ENCODE measurements around the gene GNAQ.
"Not testable (repeated sequence)": the region's sequence is repeated elsewhere in the genome, so short reads cannot be mapped to it uniquely, and the experiment has no call there.

Gene GNAQ

DNA sequence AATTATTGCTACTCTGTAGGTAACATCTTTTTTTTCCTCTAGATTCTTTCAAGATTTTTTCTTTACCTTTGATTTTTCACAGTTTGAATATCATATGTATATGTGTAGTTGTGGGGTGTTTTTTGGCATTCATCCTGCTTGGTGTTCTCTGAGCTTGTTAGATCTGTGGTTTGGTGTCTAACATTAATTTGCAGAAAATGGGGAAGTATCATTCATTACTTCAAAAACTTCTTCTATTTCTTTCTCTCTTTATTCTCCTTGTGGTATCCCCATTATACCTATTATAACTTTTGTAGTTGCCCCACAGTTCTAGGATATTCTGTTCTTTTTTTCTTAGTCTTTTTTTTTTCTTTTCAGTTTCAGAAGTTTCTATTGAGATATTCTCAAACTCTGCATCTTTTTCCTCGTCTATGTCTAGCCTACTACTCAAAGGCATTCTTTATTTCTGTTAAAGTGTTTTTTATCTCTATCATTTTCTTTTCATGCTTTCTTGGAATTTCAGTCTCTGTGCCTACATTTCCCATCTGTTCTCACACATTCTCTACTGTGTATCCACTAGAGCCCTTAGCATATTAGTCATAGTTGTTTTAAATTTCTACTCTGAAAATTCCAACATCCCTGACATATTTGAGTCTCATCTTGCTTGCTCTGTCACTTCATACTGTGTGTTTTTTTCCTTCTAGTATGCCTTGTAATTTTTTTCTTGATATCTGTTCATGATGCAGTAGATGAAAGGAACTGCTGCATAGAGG, 323.4 kb downstream of the GNAQ start:
- H3K4me1 ChIP-seq (ENCODE audit: control insufficient read depth, insufficient read depth, low read depth, low read length), result peaks cover 4% of the 10 kb centered on the region
- H3K9me3 ChIP-seq (ENCODE audit: control insufficient read depth, low read length), result peaks cover 12% of the 10 kb centered on the region

GRCh38 chr9:77707383-77708063, 324.1 kb downstream of the GNAQ start:
- H3K9me3 ChIP-seq (ENCODE audit: control insufficient read depth, low read length), result peaks cover 12% of the 10 kb centered on the region
- H2BK12ac ChIP-seq (ENCODE audit: low read length in 2 of 2), result no peak overlapping the region
- no peaks in the 10 kb centered on the region for H3K79me1 ChIP-seq (replicated peaks; ENCODE audit: low read length, poor library complexity, severe bottlenecking)
- no peak overlapping the region for H3K23ac ChIP-seq (ENCODE audit: low read length in 2 of 2)
- no peak overlapping the region for H3K14ac ChIP-seq (ENCODE audit: low read length in 2 of 2)
- H4K8ac ChIP-seq (ENCODE audit: low read length), result no peak overlapping the region
- no peak overlapping the region for H3K4me2 ChIP-seq (ENCODE audit: low read length, poor library complexity, severe bottlenecking)
- peak overlapping the region; percentile 45 for H3K9ac ChIP-seq (ENCODE audit: low read length)
- no peak overlapping the region for H2BK15ac ChIP-seq (ENCODE audit: low read depth, poor library complexity, severe bottlenecking)
- H2AFZ ChIP-seq (ENCODE audit: low read depth, low read length), result no peak overlapping the region
- peak; percentile 92 for DNase-seq
- H2AK5ac ChIP-seq (ENCODE audit: low read length, severe bottlenecking), result peak overlapping the region; percentile 10
- H2BK120ac ChIP-seq (ENCODE audit: low read depth, low read length), result no peak overlapping the region
- H3K27ac ChIP-seq (ENCODE audit: low read length, poor library complexity, severe bottlenecking), result peak overlapping the region; percentile 97
- no peak overlapping the region for H4K91ac ChIP-seq (ENCODE audit: low read length)
- no peak overlapping the region for H3K4me3 ChIP-seq (ENCODE audit: insufficient read depth in 1 of 2, low read depth in 1 of 2, low read length in 2 of 2)
- H3K18ac ChIP-seq (ENCODE audit: low read depth in 1 of 2, low read length in 2 of 2), result no peak overlapping the region
- no peaks in the 10 kb centered on the region for H3K27me3 ChIP-seq (ENCODE audit: control insufficient read depth in 1 of 2, insufficient read depth in 1 of 2, low read length in 2 of 2)
- H3K36me3 ChIP-seq (ENCODE audit: control insufficient read depth in 1 of 2, insufficient read depth in 2 of 2, low read depth in 1 of 2, low read length in 2 of 2), result no peaks in the 10 kb centered on the region
- WGBS, result 71% methylated on average over 3 of the region's 6 CpGs
- no peak overlapping the region for H2BK5ac ChIP-seq (ENCODE audit: low read depth, low read length, poor library complexity, severe bottlenecking)
- H3K4me1 ChIP-seq (ENCODE audit: control insufficient read depth, insufficient read depth, low read depth, low read length), result peaks cover 3% of the 10 kb centered on the region
- H3K4ac ChIP-seq (ENCODE audit: low read depth in 1 of 2, low read length in 2 of 2), result no peak overlapping the region

More for the DNA sequence above, 323.4 kb downstream of the GNAQ start:
- H2AK5ac ChIP-seq (ENCODE audit: low read length, severe bottlenecking), result no peak overlapping the region
- no peaks in the 10 kb centered on the region for H3K79me1 ChIP-seq (replicated peaks; ENCODE audit: low read length, poor library complexity, severe bottlenecking)
- peak overlapping the region; percentile 19 for H2BK5ac ChIP-seq (ENCODE audit: low read depth, low read length, poor library complexity, severe bottlenecking)
- H2AFZ ChIP-seq (ENCODE audit: low read depth, low read length), result no peak overlapping the region
- no peak overlapping the region for H3K4ac ChIP-seq (ENCODE audit: low read depth in 1 of 2, low read length in 2 of 2)
- H4K8ac ChIP-seq (ENCODE audit: low read length), result no peak overlapping the region
- no peak overlapping the region for H4K91ac ChIP-seq (ENCODE audit: low read length)
- no peaks in the 10 kb centered on the region for H3K27me3 ChIP-seq (ENCODE audit: control insufficient read depth in 1 of 2, insufficient read depth in 1 of 2, low read length in 2 of 2)
- no peak overlapping the region for H3K14ac ChIP-seq (ENCODE audit: low read length in 2 of 2)
- no peak overlapping the region for H3K4me3 ChIP-seq (ENCODE audit: insufficient read depth in 1 of 2, low read depth in 1 of 2, low read length in 2 of 2)
- H3K4me2 ChIP-seq (ENCODE audit: low read length, poor library complexity, severe bottlenecking), result no peak overlapping the region
- peak overlapping the region; percentile 97 for H3K27ac ChIP-seq (ENCODE audit: low read length, poor library complexity, severe bottlenecking)
- H2BK12ac ChIP-seq (ENCODE audit: low read length in 2 of 2), result no peak overlapping the region
- H2BK120ac ChIP-seq (ENCODE audit: low read depth, low read length), result no peak overlapping the region
- H2BK15ac ChIP-seq (ENCODE audit: low read depth, poor library complexity, severe bottlenecking), result no peak overlapping the region
- H3K36me3 ChIP-seq (ENCODE audit: control insufficient read depth in 1 of 2, insufficient read depth in 2 of 2, low read depth in 1 of 2, low read length in 2 of 2), result no peaks in the 10 kb centered on the region
- DNase-seq, result peak; percentile 43
- WGBS, result no CpG with 5 or more reads among the region's 1 CpG
- H3K9ac ChIP-seq (ENCODE audit: low read length), result peak overlapping the region; percentile 45
- no peak overlapping the region for H3K23ac ChIP-seq (ENCODE audit: low read length in 2 of 2)
- no peak overlapping the region for H3K18ac ChIP-seq (ENCODE audit: low read depth in 1 of 2, low read length in 2 of 2)

DNA sequence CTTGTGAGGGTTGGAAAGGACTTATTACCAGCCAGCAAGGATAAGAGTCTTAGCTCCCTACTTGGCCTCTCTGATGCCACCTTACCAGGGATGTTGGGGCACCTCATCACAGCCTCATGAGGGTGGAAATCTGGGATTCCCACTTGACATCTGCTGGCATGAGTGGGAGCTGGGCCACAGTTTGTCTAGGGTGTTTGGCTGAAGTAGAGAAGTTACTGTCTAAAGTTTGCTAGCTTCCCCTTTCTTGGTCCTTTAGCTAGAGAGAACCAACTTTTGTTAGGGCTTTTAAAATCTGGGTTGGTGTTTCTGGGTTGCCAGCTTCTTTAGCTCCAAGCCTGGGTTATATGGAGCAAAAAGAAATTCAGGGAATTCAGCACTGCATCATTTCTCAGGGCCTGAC, 326.0 kb downstream of the GNAQ start:
- no peak overlapping the region for H4K91ac ChIP-seq (ENCODE audit: low read length)
- peaks cover 12% of the 10 kb centered on the region for H3K9me3 ChIP-seq (ENCODE audit: control insufficient read depth, low read length)
- no peak overlapping the region for H3K4me3 ChIP-seq (ENCODE audit: insufficient read depth in 1 of 2, low read depth in 1 of 2, low read length in 2 of 2)
- H3K23ac ChIP-seq (ENCODE audit: low read length in 2 of 2), result no peak overlapping the region
- no peak overlapping the region for H3K4ac ChIP-seq (ENCODE audit: low read depth in 1 of 2, low read length in 2 of 2)
- H3K18ac ChIP-seq (ENCODE audit: low read depth in 1 of 2, low read length in 2 of 2), result peak overlapping the region in 1 of 2 experiments; percentile 21
- no peak overlapping the region for H3K14ac ChIP-seq (ENCODE audit: low read length in 2 of 2)
- no peak overlapping the region for H2BK15ac ChIP-seq (ENCODE audit: low read depth, poor library complexity, severe bottlenecking)
- H3K79me1 ChIP-seq (replicated peaks; ENCODE audit: low read length, poor library complexity, severe bottlenecking), result no peaks in the 10 kb centered on the region
- no peaks in the 10 kb centered on the region for H3K27me3 ChIP-seq (ENCODE audit: control insufficient read depth in 1 of 2, insufficient read depth in 1 of 2, low read length in 2 of 2)
- no peak overlapping the region for H3K27ac ChIP-seq (ENCODE audit: low read length, poor library complexity, severe bottlenecking)
- peaks cover 2% of the 10 kb centered on the region for H3K4me1 ChIP-seq (ENCODE audit: control insufficient read depth, insufficient read depth, low read depth, low read length)
- no peak overlapping the region for H2BK12ac ChIP-seq (ENCODE audit: low read length in 2 of 2)
- no peak overlapping the region for H3K9ac ChIP-seq (ENCODE audit: low read length)
- no peak overlapping the region for H2BK5ac ChIP-seq (ENCODE audit: low read depth, low read length, poor library complexity, severe bottlenecking)
- H2AFZ ChIP-seq (ENCODE audit: low read depth, low read length), result no peak overlapping the region
- H3K36me3 ChIP-seq (ENCODE audit: control insufficient read depth in 1 of 2, insufficient read depth in 2 of 2, low read depth in 1 of 2, low read length in 2 of 2), result no peaks in the 10 kb centered on the region
- no peak for DNase-seq
- H3K4me2 ChIP-seq (ENCODE audit: low read length, poor library complexity, severe bottlenecking), result no peak overlapping the region
- peak overlapping the region; percentile 17 for H2AK5ac ChIP-seq (ENCODE audit: low read length, severe bottlenecking)
- H4K8ac ChIP-seq (ENCODE audit: low read length), result no peak overlapping the region
- H2BK120ac ChIP-seq (ENCODE audit: low read depth, low read length), result no peak overlapping the region

DNA sequence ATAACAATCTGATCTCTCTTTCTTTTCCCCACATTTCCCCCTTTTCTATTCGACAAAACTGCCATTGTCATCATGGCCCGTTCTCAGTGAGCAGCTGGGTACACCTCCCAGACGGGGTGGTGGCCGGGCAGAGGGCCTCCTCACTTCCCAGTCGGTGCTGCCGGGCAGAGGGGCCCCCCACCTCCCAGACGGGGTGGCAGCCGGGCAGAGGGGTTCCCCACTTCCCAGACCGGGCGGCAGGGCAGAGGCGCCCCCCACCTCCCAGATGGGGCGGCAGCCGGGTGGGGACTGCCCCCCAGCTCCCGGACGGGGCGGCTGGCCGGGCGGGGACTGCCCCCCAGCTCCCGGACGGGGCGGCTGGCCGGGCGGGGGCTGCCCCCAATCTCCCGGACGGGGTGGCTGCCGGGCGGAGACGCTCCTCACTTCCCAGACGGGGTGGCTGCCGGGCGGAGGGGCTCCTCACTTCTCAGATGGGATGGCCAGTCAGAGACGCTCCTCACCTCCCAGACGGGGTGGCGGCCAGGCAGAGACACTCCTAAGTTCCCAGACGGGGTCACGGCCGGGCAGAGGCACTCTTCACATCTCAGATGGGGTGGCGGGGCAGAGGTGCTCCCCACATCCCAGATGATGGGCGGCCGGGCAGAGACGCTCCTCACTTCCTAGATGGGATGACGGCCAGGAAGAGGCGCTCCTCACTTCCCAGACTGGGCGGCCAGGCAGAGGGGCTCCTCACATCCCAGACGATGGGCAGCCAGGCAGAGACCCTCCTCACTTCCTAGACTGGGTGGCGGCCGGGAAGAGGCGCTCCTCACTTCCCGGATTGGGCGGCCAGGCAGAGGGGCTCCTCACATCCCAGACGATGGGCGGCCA, 328.9 kb downstream of the GNAQ start:
- not testable (repeated sequence) for H2AK5ac ChIP-seq (ENCODE audit: low read length, severe bottlenecking); H3K79me1 ChIP-seq (replicated peaks; ENCODE audit: low read length, poor library complexity, severe bottlenecking); H3K27me3 ChIP-seq (ENCODE audit: control insufficient read depth in 1 of 2, insufficient read depth in 1 of 2, low read length in 2 of 2); H4K8ac ChIP-seq (ENCODE audit: low read length); H3K18ac ChIP-seq (ENCODE audit: low read depth in 1 of 2, low read length in 2 of 2); H3K14ac ChIP-seq (ENCODE audit: low read length in 2 of 2); H3K27ac ChIP-seq (ENCODE audit: low read length, poor library complexity, severe bottlenecking); H2BK12ac ChIP-seq (ENCODE audit: low read length in 2 of 2); H2BK5ac ChIP-seq (ENCODE audit: low read depth, low read length, poor library complexity, severe bottlenecking); H3K36me3 ChIP-seq (ENCODE audit: control insufficient read depth in 1 of 2, insufficient read depth in 2 of 2, low read depth in 1 of 2, low read length in 2 of 2); H3K4me1 ChIP-seq (ENCODE audit: control insufficient read depth, insufficient read depth, low read depth, low read length); H2AFZ ChIP-seq (ENCODE audit: low read depth, low read length); H3K23ac ChIP-seq (ENCODE audit: low read length in 2 of 2); H4K91ac ChIP-seq (ENCODE audit: low read length); H3K4me3 ChIP-seq (ENCODE audit: insufficient read depth in 1 of 2, low read depth in 1 of 2, low read length in 2 of 2); H2BK120ac ChIP-seq (ENCODE audit: low read depth, low read length); H3K4me2 ChIP-seq (ENCODE audit: low read length, poor library complexity, severe bottlenecking); DNase-seq; H3K9me3 ChIP-seq (ENCODE audit: control insufficient read depth, low read length); H3K4ac ChIP-seq (ENCODE audit: low read depth in 1 of 2, low read length in 2 of 2); H3K9ac ChIP-seq (ENCODE audit: low read length); H2BK15ac ChIP-seq (ENCODE audit: low read depth, poor library complexity, severe bottlenecking)
- WGBS, result 96% methylated on average over 44 of the region's 52 CpGs
